HG02759 (cell line): Measurements from ENCODE around the gene GNG12.

Source experiments
- ATAC-seq: cut with Tn5 transposase; IDR thresholded peaks from one replicate; pipeline ENCODE4 v1.9.1; 2021; ENCODE audit warnings: mild to moderate bottlenecking, moderate library complexity; ENCODE audit not compliant: unreplicated experiment

The GNG12 gene

DNA sequence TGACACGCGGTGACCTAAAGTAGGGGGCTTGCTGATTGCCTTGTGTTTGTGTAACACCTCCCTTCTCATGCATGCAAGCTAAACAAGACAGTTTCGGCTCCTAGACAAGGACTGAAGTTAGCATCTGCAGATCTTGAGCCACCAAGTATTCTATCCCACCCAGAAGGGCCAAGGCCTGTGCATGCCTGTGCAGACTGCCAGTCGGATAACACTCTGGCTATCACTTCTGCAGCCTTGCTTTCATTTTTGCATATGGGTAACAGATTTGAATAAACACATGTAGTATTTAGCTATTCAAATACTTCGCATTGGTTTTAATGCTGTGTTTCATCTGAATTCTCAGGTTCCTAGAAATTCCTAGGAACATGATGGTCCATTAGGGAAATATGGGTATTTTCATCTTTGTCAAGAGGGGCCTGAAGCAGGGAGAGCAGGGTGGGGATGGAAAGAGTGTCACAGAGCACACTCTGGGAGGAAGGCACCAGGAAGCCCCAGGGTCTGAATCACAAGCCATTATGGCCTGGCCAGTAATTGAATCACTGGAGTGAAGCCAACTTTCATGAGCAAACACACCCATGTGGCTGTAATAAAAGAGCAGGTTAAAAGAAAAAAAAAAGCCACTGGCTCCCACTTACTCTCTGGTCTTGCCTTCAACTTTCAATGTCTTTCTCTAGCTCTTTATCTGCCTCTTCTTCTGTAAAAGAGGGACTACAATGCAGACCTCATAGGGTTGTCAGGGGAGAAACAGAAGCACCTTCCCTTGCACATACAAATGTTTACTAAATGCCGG lies 120.0 kb downstream of the GNG12 start:
- no peak for ATAC-seq

DNA sequence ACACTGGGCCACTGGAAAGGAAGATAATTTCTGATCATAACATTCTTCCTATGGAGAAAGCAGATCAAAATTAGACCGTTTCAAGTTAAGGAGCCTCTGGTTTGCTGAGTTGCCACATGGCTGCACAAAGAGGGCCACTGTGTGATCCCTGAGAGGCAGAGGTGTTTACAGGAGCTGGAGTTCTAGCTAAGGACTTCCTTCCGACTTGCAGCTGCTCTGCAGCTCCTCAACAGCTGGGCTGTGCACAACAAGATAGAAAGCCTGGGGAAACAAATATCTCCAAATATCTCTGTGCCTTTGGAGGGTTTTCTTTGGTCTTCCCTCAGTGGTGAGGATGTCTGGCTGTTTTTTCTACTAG lies 121.4 kb downstream of the GNG12 start:
- ATAC-seq, result no peak

DNA sequence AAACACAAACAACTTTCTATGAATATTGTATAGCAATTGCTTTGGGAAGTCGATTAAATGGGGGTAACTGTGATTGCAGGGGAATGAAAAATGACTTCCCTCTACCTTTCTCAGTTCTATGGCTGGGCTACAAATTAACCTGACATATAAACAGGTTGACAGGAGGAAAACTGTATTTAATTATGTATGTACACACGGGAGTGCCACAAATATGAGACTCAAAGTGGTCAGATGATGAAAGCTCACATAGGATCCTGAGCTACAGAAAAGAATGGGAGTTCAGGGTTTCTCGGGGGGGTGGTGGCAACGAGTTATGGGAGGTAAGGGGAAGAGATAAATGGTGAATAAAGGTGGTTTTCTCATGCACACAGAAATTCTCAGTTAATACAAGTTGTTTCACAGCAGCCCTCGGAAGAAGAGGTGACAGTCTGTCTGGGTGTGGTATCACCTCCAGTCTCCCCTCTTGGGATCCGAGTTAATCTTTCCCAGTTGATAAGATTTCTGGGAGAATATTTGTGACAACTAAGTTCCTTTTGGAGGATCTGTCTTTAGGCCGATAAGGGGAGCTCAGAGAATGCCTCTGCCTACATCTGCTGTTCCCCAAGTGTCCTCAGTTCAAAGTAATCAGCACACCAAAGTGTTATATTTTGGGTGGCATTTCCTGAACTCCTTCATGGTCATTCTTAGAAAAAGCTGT lies 122.0 kb downstream of the GNG12 start:
- no peak for ATAC-seq

DNA sequence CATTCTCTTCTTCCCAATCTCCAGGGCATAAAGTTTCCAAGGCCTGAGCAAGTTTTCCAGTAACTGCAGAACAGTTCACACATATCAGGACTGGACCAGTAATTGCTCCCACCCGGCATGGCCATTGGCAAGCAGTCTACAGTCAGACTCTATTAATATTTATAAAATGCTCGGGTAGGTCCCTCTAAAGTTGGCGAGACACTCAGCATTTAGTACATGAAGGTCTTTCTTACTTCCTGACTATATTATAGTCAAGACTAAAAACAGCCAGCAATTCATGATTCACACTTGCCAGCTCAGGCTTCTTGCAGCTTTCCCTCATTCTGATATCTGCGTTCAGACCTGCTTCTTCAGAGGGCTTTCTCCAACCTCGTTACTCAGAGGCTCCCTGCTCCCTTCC lies 122.8 kb downstream of the GNG12 start:
- no peak for ATAC-seq

DNA sequence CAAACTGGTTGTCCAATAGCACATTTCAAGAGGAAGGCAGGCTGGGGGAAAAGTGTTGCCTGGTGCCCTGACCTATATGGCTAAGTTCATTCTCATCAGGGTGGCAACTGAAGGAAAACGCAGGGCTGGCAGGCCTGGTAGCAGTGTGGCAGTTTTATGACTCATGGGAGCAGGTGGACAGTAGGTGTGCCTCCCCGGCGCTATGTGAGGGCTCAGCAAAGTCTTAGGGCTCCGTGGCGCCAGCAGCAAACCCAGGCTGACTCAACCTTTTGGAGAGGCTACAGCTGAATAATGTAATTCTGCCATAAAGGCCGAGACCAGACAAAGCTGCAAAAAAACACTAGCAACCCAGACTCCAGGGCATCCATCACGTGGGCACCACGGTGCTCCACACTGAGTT lies 124.7 kb downstream of the GNG12 start:
- ATAC-seq, result no peak

DNA sequence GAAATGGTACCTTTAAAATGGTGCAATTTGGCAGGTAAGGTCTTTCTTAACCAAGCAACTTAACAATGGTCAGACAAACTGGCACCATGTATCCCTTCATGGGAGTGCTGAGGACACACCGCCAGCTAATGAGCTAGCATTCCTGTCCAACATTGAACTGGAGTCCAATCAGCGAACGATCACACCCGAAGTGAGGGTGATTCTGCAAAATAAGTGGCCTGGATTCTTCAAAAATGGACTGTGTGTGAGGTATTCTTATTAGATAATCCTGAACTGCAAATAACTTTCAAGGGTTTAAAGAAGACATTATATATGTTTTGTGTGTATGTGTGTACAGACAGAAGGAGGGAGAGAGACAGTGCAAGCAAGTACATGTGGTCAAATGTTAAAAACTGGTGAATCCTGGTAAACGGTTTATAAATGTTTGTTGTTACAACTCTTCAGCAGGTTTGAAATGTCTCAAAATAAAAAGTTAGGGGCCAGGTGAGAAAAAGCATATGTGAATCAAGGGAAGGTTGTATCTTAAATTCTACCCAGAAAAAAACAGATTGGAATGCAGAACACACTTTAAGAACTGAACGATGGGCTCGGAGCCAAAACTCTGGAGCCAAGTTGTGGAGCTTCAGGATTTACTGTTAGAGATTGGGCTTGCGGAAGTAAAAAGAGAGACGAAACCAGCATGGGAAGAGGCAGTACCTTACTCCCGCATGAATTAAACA lies 127.4 kb downstream of the GNG12 start:
- no peak for ATAC-seq

DNA sequence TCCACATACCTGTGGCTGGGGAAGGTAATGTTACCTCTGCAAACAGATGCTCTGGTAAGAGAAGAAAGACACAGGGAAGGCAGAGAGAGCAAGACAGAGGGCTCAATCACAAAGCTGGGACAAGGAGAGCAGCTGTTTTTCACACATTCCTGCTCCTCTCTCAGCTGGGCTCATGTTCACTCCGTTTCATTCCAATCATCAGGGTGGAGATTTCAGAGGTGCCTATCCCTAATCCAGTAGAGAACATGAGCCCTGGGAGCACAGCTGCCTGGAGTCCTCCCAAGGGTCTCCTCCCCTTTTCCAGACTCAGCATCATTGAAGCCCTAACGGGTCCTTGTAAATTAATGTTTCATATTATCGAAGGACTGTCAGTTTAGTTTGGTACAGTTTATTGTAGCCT lies 128.9 kb downstream of the GNG12 start:
- no peak for ATAC-seq

DNA sequence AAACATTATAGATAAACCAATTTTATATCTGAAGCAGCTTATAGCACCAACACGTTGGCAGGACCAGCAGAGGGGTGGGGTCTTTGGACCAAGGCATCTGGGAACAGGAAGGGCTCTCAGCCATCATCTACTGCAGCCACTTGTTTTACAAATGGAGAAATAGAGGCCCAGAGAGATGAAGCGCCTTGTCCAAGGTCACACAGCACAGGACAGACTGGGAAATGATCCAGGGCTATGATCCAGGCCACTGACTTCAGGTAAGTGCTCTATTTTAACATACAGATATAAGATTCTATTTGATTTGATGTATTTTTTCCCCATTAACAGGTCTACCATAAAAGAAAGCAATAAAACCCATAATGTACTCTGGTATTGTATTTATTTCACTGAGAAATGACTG lies 131.4 kb downstream of the GNG12 start:
- ATAC-seq, result no peak

DNA sequence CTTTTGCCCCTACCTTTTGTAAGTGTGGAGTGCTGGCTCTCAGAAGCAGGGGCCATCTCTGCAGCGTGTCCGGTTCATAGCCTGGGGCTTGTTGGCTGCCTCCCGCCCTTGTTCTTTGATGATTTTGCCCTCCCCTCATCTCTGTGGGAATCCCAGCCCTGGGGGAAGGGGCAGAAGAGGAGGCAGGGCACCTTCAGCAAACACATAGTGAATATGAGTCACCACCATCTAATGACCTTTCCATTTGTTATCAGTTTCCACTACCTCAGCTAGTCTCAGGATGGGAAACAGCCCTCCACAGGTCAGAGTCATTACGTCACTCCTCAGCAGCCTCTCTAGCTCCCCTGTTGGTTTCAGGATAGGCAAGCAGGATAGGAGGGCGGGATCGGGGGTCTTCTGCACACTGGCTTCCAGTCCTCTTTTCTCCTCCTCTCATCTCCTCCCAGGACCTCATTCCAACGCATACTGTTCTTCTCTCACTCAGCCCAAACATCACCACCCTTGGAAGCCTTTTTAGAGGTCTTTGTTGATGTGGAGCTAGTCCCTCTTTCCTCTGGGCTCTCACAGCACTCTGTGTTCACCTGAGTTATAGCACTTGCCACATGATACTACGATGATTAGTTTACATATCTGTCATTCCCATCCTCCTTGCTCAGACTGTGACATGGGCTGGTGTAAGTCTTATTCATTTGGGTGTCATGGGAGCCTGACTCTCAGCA lies 132.4 kb downstream of the GNG12 start:
- peak; percentile 43 for ATAC-seq

DNA sequence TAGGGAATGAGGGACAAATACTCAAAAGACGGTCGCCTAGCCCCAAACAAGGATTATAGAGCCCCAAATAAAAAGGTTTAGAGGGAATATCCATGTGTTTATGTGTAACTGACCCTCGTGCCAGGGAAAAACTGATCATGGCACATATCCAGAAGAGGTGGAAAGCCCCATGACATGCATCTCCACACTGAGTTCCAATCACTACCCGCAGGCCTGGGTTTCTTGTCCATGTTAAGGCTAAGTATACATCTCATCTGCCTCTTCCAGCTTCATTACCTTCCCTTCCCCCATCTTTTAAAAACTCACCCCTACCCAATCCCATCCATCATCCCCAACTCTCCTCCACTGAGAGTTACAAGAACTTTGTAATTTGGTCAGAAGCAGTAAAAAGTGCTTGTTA lies 133.0 kb downstream of the GNG12 start:
- no peak for ATAC-seq

DNA sequence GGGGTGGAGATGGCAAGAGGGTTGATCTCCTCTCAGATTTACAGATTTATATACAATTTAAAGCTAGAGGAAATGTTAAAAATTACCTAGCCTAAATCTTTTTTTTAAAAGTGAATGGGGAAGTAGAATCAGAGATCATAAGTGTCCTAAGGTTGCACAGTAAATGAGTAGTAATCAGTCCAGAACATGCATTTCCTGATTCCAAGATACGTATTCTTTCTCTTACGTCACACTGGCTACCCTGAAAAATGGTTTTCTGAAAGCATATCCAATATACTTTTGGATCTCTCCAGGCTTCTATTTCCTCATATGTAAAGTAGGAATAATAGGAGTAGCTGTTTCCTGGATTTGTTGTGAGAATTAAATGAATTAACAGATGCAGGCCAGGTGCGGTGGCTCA lies 136.6 kb downstream of the GNG12 start:
- no peak for ATAC-seq

DNA sequence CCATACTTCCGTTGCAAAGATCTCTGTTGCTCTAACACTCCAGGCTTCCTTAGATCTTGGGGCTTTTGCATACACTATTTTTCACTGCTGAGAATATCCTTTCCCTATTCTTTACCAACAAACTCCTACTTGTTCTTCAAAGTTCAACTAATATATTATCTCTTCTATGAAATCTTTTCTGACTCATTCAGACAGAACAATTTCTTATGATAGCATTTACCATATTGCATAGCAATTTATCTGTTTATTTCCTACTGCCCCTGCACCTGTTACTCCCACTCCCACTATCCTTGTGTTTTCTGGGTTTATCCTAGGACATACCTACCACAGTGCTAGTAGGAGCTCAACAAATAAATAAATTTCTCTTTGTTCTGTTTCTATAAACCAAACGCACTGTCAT lies 137.3 kb downstream of the GNG12 start:
- ATAC-seq, result no peak

DNA sequence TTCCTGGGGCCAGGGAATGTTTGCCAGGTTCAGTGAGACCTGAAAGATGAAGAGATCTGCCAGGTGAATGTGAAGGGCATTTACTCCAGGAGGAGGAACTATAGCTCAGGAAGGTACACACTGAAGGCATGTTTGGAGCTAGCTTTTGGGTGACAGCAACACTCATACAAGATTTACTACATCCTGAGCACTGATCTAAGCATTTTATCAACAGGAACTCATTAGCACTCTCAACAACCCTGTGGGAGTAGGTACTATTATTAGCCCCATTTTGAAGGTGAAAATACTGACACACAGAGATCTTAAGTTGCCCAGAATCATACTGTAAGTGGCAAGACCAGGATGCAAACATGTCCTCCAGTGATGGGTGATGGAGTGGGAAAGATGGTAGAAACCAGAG lies 141.6 kb downstream of the GNG12 start:
- ATAC-seq, result no peak

DNA sequence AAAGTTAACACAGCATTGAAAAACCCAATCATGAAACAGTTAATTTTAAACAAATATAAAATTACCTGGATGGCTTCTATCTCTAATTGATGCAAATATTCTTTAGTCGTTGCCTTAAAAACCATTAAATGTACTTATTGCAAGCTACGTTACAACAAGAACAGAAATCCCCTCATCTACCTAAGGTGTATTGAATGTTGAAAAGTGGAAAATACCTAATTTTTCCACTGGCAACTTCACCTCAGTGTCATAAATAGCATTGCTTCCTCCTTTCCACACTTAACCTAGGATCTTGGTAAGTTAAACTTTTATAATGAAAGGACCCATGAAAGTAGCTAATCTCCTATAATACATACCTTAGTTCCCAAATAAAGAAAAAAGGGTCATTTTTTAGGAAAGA lies 142.9 kb downstream of the GNG12 start:
- ATAC-seq, result no peak

DNA sequence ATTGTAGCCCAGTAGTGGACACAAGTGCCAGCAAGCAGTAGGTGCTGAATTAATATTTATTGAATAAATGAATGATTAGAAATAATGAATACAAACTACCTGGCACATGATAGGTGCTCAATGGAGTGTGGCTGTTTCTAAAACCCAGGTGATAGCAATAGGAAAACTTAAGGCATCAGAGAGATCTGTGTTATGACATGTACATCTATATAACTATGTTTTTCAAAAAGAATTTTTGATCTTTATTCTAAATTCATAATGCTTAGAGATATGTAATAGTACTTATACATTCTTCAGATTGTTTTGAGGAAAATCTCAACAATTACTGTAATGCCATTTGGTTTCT lies 143.3 kb downstream of the GNG12 start:
- no peak for ATAC-seq

DNA sequence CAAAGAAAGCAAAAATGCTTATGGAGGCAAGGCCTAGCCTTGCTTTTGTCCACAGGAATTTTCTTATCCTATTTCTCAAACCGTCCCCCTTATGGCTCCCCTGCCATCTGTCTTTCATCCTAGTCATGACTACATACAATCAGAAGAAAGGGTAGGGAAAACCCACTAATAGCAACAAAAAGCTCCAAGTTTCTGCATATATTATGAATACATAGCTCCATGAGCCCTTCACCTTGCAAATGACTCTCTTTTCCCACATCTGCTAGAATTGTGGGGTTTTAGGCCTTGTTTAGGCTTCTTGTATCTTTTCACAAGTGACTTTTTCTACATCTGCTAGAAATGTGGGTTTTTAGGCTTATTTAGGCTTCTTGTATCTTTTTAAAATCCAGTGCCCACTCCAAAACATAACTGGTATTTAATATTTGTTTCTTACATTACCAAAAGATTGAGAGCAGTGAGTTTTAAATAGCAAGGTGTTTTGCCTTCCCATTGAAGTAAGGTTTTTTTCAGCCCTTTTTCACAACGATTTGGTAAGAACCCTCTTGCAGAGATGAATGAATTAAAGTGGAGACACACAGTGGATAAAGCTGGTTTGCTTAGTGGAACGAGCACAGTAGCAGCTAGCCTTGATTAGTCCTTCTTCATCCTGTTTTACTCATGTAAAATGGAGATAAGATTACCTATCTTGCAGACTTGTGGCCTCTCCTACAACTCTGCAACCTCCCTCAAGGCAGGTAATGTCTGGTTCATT lies 143.8 kb downstream of the GNG12 start:
- no peak for ATAC-seq

DNA sequence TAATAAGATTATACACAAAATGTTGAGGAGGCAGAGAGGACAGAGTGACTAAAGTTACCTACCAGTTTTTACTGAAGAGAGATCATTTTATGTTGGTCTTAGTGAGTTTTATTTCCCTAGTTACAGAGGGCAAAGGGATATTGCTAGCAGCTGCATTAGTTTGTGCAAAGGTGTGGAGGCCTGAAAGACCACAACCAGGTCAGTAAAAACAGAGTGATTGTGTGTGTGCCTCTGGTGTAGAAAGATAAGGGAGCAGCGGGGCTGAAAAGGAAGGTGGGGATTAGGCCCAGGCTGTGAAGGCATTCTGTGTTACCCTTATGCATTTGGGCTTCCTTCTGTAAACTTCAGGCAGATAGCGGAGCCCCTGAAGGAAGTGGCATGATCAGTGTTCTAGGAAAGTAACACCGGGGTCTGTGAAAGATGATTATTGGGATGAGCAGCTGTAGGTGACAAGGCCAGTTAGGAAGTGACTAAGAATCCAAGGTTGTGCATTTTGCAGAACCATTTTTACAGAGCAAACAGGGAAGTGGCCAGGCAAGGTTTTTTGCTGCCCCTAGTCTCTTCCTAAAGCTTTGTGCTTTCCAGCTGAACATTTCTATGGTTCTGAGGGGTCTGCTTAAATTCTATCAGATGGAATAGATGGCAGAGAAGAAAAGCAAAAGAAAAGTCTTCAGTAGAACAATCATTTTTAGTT lies 144.6 kb downstream of the GNG12 start:
- ATAC-seq, result no peak

DNA sequence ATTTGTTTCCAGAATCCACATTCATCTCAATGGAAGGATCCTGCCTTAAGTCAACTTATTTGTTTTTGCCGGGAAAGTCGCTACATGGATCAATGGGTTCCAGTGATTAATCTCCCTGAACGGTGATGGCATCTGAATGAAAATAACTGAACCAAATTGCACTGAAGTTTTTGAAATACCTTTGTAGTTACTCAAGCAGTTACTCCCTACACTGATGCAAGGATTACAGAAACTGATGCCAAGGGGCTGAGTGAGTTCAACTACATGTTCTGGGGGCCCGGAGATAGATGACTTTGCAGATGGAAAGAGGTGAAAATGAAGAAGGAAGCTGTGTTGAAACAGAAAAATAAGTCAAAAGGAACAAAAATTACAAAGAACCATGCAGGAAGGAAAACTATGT lies 145.6 kb downstream of the GNG12 start:
- no peak for ATAC-seq

DNA sequence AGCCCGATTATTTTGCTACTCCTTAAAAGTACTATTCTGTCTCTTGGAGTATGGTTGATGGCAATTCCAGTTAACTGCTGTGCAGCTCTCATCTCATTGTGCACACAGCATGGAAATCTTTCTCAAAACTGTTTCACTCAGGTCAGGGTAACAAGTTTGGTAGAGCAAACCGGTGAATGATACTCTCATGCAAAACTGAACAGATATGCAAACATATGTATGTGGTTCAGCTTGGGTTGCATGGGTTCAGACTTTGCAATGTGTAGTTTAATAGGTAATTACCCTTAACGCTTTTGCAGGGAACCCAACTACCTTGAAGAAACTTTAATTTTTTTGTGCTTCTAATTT lies 146.1 kb downstream of the GNG12 start:
- no peak for ATAC-seq
